CD4-positive, alpha-beta T cell treated with Interleukin-10 for 1 hour (primary cell): Measurements from ENCODE around the gene TSPAN11.

Source experiments
- DNase-seq: peaks from one replicate; pipeline ENCODE4 v3.0.0-alpha.2; 2020

TSPAN11 gene

DNA sequence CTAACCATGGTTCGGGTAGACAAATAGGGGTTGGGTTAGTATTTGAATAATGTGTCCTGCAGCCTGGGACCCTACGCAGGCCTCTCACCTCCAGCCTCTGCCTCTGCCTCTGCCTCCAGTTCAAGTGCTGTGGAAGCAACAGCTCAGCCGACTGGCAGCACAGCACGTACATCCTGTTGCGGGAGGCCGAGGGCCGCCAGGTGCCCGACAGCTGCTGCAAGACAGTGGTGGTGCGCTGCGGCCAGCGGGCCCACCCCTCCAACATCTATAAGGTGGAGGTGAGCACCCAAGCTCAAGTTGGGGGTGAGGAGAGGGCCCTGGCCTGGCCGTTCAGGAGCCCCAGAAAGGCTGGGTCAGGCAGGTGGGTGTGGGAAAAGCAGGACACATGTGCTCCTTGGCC is 55.9 kb downstream of the TSPAN11 start:
- DNase-seq = no peak

DNA sequence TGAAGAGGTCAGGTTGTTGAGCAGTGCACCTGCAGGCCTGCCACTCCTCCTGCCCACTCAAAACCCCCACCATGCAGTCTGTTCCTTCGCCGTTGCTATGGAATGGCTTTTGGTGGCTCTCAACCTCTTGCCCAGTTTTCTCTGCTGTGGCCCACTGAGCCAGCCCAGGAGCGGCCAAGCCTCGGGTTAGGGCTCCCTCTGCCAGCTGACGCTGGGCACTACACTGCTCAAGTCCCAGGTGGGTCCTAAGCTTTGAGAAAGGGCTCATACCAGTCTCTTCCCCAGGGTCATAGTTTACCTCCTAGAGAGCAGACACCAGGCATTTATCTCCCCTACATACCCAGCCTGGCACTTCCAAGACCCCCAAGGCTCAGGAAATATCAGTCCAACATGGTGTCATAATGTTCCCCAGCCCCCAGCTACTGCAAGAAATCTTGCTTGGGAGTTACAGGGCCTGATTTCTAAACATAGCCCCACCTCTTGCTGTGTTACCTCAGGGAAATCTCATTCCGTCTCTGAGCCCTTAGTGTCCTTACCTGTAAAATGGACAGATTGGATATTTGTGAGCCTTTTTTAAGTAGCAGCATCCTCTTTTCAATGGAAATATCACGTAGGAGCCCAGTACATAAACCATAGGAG is 59.4 kb downstream of the TSPAN11 start:
- DNase-seq = no peak

DNA sequence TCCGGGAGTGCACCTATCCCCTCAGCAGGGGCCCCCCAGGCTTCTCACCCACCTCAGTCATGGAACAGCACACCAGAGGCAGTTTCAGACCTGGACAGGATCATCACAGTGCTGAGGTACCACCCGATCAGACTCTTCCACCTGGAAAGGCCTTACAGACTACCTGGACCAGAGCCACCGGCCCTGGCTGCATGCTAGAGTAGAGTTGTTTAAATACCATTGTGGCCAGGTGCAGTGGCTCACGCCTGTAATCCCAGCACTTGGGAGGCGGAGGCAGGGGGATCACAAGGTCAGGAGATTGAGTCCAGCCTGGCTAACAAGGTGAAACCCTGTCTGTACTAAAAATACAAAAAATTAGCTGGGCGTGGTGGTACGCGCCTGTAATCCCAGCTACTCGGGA is 61.5 kb downstream of the TSPAN11 start:
- no peak for DNase-seq

GRCh38 chr12:30988646-30989286 is 62.2 kb downstream of the TSPAN11 start:
- no peak for DNase-seq

DNA sequence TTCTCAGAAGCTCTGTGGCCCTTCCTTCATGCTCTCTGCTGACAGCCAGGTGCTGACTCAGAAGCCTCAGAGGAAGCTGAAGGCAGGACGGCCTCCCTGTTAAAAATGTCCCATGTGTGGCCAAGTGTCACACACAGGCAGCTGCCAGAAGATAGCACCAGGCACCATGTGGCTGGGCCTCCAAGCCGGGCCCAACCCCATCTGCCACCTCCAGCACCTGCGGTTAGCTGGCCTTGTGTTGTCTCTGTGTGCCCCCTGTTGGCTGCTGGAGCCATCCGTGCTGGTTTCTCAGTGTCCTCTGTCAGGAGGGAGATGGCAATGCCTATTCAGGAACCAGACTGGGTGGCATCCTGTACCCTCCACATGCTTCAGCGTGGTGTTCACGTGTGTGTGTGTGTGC is 63.2 kb downstream of the TSPAN11 start:
- DNase-seq = no peak

GRCh38 chr12:30990316-30990715 is 63.8 kb downstream of the TSPAN11 start:
- DNase-seq = no peak

GRCh38 chr12:30990776-30991175 is 64.2 kb downstream of the TSPAN11 start:
- DNase-seq = no peak

- DNase-seq = no peak
These were observed 64.9 kb downstream of the TSPAN11 start for GRCh38 chr12:30991466-30991865.

DNA sequence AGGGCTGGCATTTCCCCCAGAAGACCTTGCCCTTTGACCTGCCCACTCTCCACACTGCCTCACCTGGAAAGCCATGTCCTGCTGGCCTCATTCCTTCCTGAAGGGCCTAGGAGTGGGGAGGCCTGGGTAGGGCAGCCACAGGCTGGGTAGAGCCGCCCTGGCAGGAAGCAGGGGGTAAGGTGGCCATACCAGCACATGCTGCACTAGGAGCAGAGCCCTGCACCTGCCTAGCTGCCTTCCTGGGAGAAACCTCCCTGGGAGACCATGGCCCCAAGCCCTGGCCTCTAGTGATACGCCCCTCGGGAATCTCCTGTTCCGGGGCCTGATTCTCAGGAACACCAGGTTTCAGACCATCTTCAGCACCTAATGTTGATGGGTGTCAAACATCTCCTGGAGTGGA is 65.8 kb downstream of the TSPAN11 start:
- DNase-seq = no peak

GRCh38 chr12:30993766-30994165 is 67.2 kb downstream of the TSPAN11 start:
- DNase-seq = no peak

DNA sequence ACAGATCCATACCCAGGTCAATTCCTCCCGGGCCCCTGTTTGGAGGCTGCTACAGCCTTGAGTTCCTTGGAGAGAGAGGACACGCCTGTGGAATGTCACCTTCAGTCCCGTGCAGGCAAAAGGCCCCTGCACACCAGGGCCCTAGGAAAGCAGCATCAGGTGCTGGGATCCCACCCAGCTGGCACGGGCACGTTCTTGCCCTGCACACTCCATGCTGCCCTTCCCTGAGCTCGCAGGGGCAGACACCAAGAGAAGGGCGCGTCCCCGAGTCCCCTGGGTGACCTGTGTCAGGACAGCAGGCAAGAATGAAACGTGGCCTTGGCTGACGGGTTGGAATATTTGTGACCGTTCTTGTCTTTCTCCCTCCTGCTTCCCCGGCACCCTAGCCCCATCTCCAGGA is 67.7 kb downstream of the TSPAN11 start:
- DNase-seq = no peak

GRCh38 chr12:30996255-30996654 is 69.7 kb downstream of the TSPAN11 start:
- DNase-seq = no peak

DNA sequence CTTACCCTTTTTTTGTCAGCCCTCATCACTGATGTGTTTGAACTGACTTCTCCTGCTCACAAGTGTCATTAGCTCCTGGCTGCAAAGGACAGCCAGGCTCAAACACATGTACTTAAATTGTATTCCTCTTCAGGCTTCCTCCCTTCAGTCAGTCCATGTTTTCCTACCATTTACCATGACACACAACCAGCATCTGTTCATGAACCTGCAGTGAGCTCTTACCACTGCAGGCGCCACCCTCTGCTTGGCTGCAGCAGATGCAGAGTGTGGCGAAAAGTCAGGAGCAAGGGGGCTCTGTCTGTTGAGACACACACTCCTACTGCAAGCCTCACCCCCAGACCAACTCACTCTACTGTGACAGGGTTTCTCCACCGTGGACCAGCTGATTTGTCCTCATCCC is 70.2 kb downstream of the TSPAN11 start:
- no peak for DNase-seq

DNA sequence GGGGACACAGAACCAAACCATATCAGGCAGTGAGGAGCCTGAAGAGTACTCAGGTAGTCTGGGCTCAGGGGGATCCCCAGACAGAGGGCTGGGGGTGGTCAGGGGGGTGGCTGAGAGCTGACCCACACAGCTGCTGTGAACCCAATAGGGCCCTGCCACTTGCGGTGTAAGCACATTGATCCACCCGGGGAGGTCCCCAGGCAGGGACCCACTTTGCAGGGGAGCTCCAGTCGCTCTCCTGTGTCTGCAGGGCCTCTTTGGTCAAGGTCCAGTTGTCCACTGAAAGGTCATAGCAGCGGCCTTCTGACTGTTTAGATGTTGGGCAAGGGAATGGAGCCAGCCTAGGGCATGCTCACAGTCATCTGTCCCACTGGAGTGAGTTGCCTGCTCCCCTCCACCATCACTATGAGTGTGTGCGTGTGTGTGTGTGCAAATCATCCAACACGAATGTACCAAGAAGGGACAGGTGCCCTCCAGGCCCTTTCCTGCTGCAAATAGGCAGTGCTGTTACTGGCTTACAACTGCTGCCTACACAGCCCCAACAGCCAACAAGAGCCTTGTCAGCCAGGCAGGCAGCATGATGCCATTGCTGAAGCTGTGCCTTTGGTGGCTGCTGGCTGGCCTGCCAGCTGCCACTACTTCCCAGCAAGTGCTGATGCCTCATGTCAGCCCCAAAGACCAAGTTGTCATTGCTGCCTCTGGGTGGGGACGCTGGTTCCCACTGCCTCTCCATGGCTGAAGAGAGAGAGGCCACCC is 71.3 kb downstream of the TSPAN11 start:
- no peak for DNase-seq

GRCh38 chr12:30999011-30999410 is 72.5 kb downstream of the TSPAN11 start:
- no peak for DNase-seq

DNA sequence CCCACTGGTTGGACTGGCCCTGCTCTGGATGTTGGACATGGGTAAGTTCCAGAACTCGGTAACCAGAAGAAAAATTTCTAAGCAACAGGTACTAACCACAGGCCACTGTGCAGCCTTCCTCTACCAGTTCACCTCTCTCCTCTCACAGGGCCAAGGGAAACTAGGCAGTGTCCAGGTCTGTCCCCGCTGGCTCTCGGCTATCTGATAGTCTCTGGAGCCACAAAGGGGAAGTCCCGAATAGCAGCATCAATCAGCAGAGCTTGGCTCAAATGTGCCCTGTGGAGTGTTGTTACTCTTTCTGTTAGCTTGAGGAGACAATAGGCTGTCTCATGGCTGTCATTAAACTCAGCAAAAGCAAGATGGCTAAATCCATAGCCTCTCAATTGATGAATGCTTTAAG is 73.2 kb downstream of the TSPAN11 start:
- DNase-seq = no peak

DNA sequence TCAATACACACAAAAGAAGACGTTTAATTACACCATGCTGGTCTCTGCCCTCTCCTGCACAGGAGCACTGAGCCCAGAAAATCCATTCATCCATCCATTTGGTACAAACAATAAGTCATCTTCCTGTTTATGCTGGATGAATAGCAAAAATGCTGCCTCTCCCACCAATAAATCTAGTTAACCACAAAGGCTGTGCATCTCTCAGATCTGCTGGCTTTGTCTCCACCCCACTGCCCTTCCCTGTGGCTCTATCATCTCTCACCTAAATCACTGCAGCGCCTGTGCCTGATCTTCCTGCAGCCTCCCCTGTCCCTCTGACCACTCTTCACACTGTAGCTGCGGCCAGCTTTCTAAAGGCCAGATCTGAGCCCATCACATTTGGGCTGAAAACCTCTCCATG is 74.2 kb downstream of the TSPAN11 start:
- DNase-seq = no peak

DNA sequence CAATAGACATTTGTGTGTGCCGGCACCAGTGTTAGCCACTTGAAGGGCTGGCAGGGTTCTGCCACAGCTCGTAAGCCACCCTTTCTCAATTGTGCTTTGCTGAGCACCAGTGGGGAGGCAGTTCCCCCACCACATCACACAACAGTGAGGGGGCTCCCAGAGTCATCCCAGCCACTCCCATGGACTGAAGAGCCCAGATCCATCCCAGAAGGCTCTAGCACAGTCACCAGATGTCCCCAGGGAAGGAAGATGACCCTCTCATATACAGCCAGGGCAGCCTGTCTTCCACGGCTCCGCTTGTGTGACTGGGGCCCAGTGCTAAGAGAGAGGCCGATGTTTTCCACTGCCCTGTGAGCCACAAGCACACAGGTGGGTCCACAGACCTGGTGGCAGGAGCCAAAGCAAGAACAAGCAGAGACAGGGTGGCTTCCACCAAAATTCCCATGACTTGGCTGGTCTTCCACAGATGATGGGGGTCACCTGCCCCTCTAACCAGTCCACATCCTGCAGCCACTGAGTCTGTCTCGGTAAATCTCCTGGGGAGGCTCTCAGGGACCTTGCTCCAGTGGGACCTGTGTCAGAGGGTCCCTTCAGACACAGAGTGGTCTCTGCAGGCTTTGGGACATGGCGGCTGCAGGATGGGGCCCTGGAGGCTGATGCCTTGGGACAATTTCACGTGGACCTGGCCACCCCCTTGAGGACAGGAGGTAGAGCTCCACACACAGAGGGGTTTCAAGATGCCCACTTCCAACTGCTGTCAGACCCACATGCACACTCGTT is 75.2 kb downstream of the TSPAN11 start:
- no peak for DNase-seq

GRCh38 chr12:31002361-31002725 is 75.8 kb downstream of the TSPAN11 start:
- no peak for DNase-seq

GRCh38 chr12:31002999-31003398 is 76.5 kb downstream of the TSPAN11 start:
- DNase-seq = no peak

DNA sequence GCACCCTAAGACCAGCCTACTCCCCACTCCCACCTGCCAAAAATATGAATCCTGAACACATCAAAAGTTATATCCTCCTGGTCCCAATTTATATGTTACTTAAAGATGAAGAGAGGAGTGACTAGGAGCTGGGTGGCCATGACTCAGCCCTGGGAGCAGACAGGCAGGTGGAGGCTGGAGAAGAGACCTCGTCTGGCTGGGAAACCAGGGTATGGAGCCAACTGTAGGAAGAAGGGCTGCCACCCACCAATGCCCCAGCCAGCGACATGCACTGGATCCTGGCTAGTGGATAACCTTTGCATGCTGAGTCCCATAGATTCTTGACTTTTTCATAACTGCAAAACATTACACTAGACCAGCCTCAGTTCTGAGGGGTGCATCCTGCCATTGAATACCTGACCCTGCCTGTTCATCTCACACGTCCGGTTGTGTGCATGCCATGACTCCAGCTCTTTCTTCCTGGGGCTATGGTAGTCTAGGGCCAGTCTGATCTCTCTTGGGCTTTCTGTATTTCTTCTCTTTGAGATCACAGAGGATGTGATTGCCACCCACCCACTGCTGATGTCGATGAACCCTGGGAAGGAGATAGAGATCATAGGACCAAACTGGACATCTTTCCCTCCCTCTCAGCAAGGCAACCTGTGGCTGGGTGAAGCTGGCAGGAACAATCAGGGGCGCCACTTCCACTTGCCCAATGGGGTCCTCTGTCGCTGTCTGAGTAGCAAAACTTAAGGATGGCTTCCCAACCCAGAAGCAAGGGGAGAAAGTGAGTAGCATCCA is 77.5 kb downstream of the TSPAN11 start:
- no peak for DNase-seq

DNA sequence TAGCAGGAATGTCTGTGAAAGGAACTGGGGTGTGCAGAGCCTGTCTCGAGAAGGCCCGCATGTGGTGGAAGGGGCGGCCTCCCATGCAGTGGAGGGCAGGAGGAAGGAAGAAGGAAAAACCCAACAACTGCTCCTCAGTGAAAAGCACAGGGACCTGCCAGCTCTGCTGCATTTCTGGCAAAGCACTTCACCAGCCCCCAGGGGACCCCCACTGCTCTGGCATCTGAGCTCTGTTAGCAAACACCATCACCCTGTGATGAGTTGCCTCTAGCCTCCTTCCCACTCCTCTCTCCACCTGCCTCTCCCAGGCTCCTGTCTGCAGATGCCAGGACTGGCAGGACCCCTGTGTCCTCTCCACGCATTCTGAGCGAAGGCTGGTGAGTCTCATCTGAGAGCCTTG is 78.1 kb downstream of the TSPAN11 start:
- DNase-seq = no peak
